Neuronal stem cell (in vitro differentiated cells): ENCODE measurements around the gene CNTN5.

Source experiments
- DNase-seq: peaks from one replicate; pipeline ENCODE4 v3.0.0-alpha.2; 2013; ENCODE audit warnings: low spot score
- H2AFZ ChIP-seq: one replicate; pipeline ENCODE4 v1.6.1; 2013; ENCODE audit warnings: mild to moderate bottlenecking, low read length, inconsistent platforms
- H2AK5ac ChIP-seq: 2 replicates; pipeline ENCODE4 v1.6.1; 2013; ENCODE audit warnings: low read depth, mild to moderate bottlenecking, inconsistent platforms, low read length, moderate library complexity, mixed read lengths
- H2BK120ac ChIP-seq: 2 replicates; pipeline ENCODE4 v1.6.1; 2013; ENCODE audit warnings: low read depth, mild to moderate bottlenecking, inconsistent platforms, low read length, moderate library complexity, mixed read lengths
- H2BK12ac ChIP-seq: one replicate; pipeline ENCODE4 v1.6.1; 2013; ENCODE audit warnings: low read length, inconsistent platforms
- H2BK15ac ChIP-seq: 2 replicates; pipeline ENCODE4 v1.6.1; 2013; ENCODE audit warnings: mild to moderate bottlenecking, low read length, inconsistent platforms, mixed read lengths
- H2BK5ac ChIP-seq: one replicate; pipeline ENCODE4 v1.6.1; 2013; ENCODE audit warnings: inconsistent platforms, mild to moderate bottlenecking, low read length, moderate library complexity
- H3K14ac ChIP-seq: one replicate; pipeline ENCODE4 v1.6.1; 2013; ENCODE audit warnings: low read length, inconsistent platforms
- H3K18ac ChIP-seq: 2 replicates; pipeline ENCODE4 v1.6.1; 2013; ENCODE audit warnings: low read length, inconsistent platforms
- H3K23ac ChIP-seq: 2 replicates; pipeline ENCODE4 v1.6.1; 2013; ENCODE audit warnings: low read depth, mild to moderate bottlenecking, mixed read lengths, low read length, inconsistent platforms; ENCODE audit not compliant: poor library complexity
- H3K27ac ChIP-seq: replicated peaks from 3 replicates; pipeline ENCODE4 v1.5.1; 2013; ENCODE audit warnings: low read length, inconsistent platforms
- H3K27me3 ChIP-seq, 3 experiments: 2 replicates each; pipeline ENCODE4 v1.6.1; 2013; ENCODE audit warnings: low read length in 3 of 3, mild to moderate bottlenecking in 2 of 3, inconsistent platforms in 1 of 3, low read depth in 1 of 3, mixed read lengths in 1 of 3, moderate library complexity in 1 of 3; ENCODE audit not compliant: control insufficient read depth in 3 of 3, insufficient read depth in 3 of 3
- H3K36me3 ChIP-seq, 2 donors: replicated peaks in 1 of 2; 2 replicates each; pipeline ENCODE4 v1.6.1; 2013; ENCODE audit warnings: low read length in 2 of 2; ENCODE audit not compliant: control insufficient read depth in 2 of 2, insufficient read depth in 2 of 2
- H3K4ac ChIP-seq: 2 replicates; pipeline ENCODE4 v1.6.1; 2013; ENCODE audit warnings: inconsistent platforms, mild to moderate bottlenecking, low read length, moderate library complexity
- H3K4me1 ChIP-seq, 2 donors: 1 replicate in 1 of 2; 2 replicates in 1 of 2; pipeline ENCODE4 v1.6.1; 2013; ENCODE audit warnings: low read length in 2 of 2, low read depth in 1 of 2; ENCODE audit not compliant: control insufficient read depth in 2 of 2, insufficient read depth in 1 of 2
- H3K4me2 ChIP-seq: one replicate; pipeline ENCODE4 v1.6.1; 2013; ENCODE audit warnings: mild to moderate bottlenecking, low read length, inconsistent platforms; ENCODE audit not compliant: insufficient read depth, poor library complexity, severe bottlenecking
- H3K4me3 ChIP-seq, 2 donors: 2 replicates each; pipeline ENCODE4 v1.5.1; 2013; ENCODE audit warnings: low read length in 2 of 2, mild to moderate bottlenecking in 2 of 2, inconsistent platforms in 1 of 2, moderate library complexity in 1 of 2
- H3K79me1 ChIP-seq: one replicate; pipeline ENCODE4 v1.6.1; 2013; ENCODE audit warnings: low read depth, mild to moderate bottlenecking, inconsistent platforms, low read length, moderate library complexity
- H3K9ac ChIP-seq: one replicate; pipeline ENCODE4 v1.6.1; 2013; ENCODE audit warnings: mild to moderate bottlenecking, low read depth, low read length, inconsistent platforms; ENCODE audit not compliant: poor library complexity
- H3K9me3 ChIP-seq, 2 donors: replicated peaks in 1 of 2; 2 replicates each; pipeline versions ENCODE3 to v1.6.1; 2013; ENCODE audit warnings: low read length in 2 of 2, mild to moderate bottlenecking in 2 of 2, inconsistent platforms in 1 of 2, low read depth in 1 of 2, mixed read lengths in 1 of 2, moderate library complexity in 1 of 2; ENCODE audit not compliant: control insufficient read depth in 2 of 2, insufficient read depth in 1 of 2
- H4K8ac ChIP-seq: one replicate; pipeline ENCODE4 v1.6.1; 2013; ENCODE audit warnings: low read depth, mild to moderate bottlenecking, inconsistent platforms, low read length, moderate library complexity
- H4K91ac ChIP-seq: one replicate; pipeline ENCODE4 v1.6.1; 2013; ENCODE audit warnings: low read length, low read depth, mild to moderate bottlenecking, inconsistent platforms; ENCODE audit not compliant: poor library complexity
- WGBS, 2 donors: extraction: QIAGEN DNeasy Blood & Tissue Kit; methylation state at CpG; one replicate each; pipeline ENCODE4 v1.1.7; 2013; ENCODE audit warnings: missing lambda C conversion rate in 2 of 2, mixed read lengths in 1 of 2; ENCODE audit not compliant: insufficient read length in 2 of 2, insufficient replicate concordance in 1 of 2; ENCODE audit errors: extremely low coverage in 2 of 2; 5-methylcytosine and 5-hydroxymethylcytosine counted together

The CNTN5 gene

DNA sequence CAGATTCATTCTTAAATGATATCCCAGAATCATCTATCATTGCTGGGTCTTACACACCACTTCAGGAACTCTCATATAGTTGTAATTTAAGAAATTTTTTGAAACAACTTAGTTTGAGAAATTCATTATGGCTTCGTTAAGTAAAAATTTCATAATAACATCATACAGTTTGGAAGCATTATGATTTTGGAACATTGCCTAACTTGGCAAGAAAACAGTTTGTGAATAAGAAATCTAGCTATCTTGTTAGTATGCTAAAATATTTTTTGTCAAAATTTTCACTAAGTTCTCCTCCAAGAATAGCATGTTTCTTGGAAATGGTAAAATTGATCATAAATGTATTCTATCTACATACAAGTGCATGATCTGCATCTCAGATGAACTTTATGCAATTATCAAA is 217.7 kb downstream of the CNTN5 start:
- Histone ChIP-seq H3K79me1 (no peaks in the 10 kb centered on the region), H3K4me3 (no peak overlapping the region), H3K36me3 (no peaks in the 10 kb centered on the region), H3K18ac (no peak overlapping the region), H3K27ac (no peak overlapping the region), H2BK5ac (no peak overlapping the region), H3K4ac (no peak overlapping the region), H3K4me1 (no peaks in the 10 kb centered on the region), H3K27me3 (no peaks in the 10 kb centered on the region), H3K9me3 (no peaks in the 10 kb centered on the region), H2AFZ (no peak overlapping the region), H3K23ac (no peak overlapping the region), H3K4me2 (no peak overlapping the region), H3K14ac (no peak overlapping the region), H4K91ac (no peak overlapping the region), H2BK12ac (no peak overlapping the region), H3K9ac (no peak overlapping the region), H2BK120ac (no peak overlapping the region), H2AK5ac (no peak overlapping the region), H4K8ac (no peak overlapping the region), H2BK15ac (no peak overlapping the region)
- WGBS, 2 donors = no CpG with 5 or more reads among the region's 1 CpG
- no peak for DNase-seq

GRCh38 chr11:99240192-99241030 is 219.7 kb downstream of the CNTN5 start:
- Histone ChIP-seq H3K4me2 (no peak overlapping the region), H3K4me1 (no peaks in the 10 kb centered on the region)

DNA sequence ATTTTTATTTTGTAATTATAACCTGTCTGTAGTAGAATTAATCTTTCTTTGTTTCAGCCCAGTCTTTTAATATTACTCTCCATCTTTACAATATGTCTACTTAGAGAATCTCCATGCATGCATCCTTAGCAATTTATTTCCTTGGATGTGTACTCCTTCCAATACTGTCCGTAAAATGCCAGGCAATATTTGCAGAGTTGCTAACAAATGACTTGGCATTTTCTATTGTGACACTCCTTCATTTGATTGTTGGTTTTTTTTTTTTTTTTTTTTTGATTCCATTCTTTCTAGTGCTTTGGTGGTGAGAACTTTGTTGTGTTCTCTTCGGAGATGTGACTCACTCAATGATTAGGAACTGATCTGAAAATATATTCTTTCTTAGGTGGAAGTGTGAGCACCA is 220.3 kb downstream of the CNTN5 start:
- Histone ChIP-seq H3K27ac (no peak overlapping the region), H2BK15ac (no peak overlapping the region), H3K9me3 (no peaks in the 10 kb centered on the region), H2BK5ac (no peak overlapping the region), H3K4me3 (no peak overlapping the region), H3K4me1 (no peaks in the 10 kb centered on the region), H3K79me1 (no peaks in the 10 kb centered on the region), H2BK12ac (no peak overlapping the region), H3K27me3 (no peaks in the 10 kb centered on the region), H2AK5ac (no peak overlapping the region), H3K36me3 (no peaks in the 10 kb centered on the region), H4K91ac (no peak overlapping the region), H3K14ac (no peak overlapping the region), H3K4ac (no peak overlapping the region), H3K18ac (no peak overlapping the region), H4K8ac (no peak overlapping the region), H3K23ac (no peak overlapping the region), H2BK120ac (no peak overlapping the region), H2AFZ (no peak overlapping the region), H3K4me2 (no peak overlapping the region), H3K9ac (no peak overlapping the region)
- no peak for DNase-seq
- no CpG with 5 or more reads among the region's 2 CpGs for WGBS, 2 donors

More at GRCh38 chr11:99240192-99241030, 219.7 kb downstream of the CNTN5 start:
- Histone ChIP-seq H3K23ac (no peak overlapping the region), H2AK5ac (no peak overlapping the region), H3K14ac (no peak overlapping the region), H3K36me3 (no peaks in the 10 kb centered on the region), H3K4ac (no peak overlapping the region), H3K4me3 (no peak overlapping the region), H3K18ac (no peak overlapping the region), H3K79me1 (no peaks in the 10 kb centered on the region), H3K27me3 (no peaks in the 10 kb centered on the region), H2BK15ac (no peak overlapping the region), H2AFZ (no peak overlapping the region), H3K9me3 (no peaks in the 10 kb centered on the region), H4K8ac (no peak overlapping the region), H2BK12ac (no peak overlapping the region), H3K27ac (no peak overlapping the region), H2BK5ac (no peak overlapping the region), H4K91ac (no peak overlapping the region), H2BK120ac (no peak overlapping the region), H3K9ac (no peak overlapping the region)
- WGBS, 2 donors = no CpG with 5 or more reads among the region's 8 CpGs
- no peak for DNase-seq

GRCh38 chr11:99244613-99245012 is 223.9 kb downstream of the CNTN5 start:
- H2BK5ac ChIP-seq = no peak overlapping the region
- H3K36me3 ChIP-seq = no peaks in the 10 kb centered on the region
- no peak overlapping the region for H2BK12ac ChIP-seq
- no peaks in the 10 kb centered on the region for H3K27me3 ChIP-seq
- no peak overlapping the region for H3K23ac ChIP-seq
- H3K4me2 ChIP-seq = no peak overlapping the region
- no peak overlapping the region for H2AFZ ChIP-seq
- no peak overlapping the region for H3K14ac ChIP-seq
- no peaks in the 10 kb centered on the region for H3K9me3 ChIP-seq
- H3K4ac ChIP-seq = no peak overlapping the region
- no peak overlapping the region for H3K27ac ChIP-seq
- no peak overlapping the region for H2BK15ac ChIP-seq
- H3K4me1 ChIP-seq = no peaks in the 10 kb centered on the region
- no peak overlapping the region for H3K4me3 ChIP-seq
- no CpG with 5 or more reads among the region's 3 CpGs for WGBS, 2 donors
- H3K18ac ChIP-seq = no peak overlapping the region
- no peak overlapping the region for H3K9ac ChIP-seq
- no peak overlapping the region for H2AK5ac ChIP-seq
- H4K91ac ChIP-seq = no peak overlapping the region
- H3K79me1 ChIP-seq = no peaks in the 10 kb centered on the region
- no peak overlapping the region for H2BK120ac ChIP-seq
- DNase-seq = no peak
- no peak overlapping the region for H4K8ac ChIP-seq
